ENCODE results near the gene RNF144A. TPM values are rescaled to one million over a fixed set of nuclear protein-coding genes. Genes with fewer than 3 reads are reported as not detected.
"Not testable (repeated sequence)": the region's sequence is repeated elsewhere in the genome, so short reads cannot be mapped to it uniquely, and the experiment has no call there.

RNF144A gene
- total RNA-seq (2014; rRNA removed; shearing (Covaris generic)), result 6.9 and 7.3 TPM in 2 replicates
- 7.9 and 9.5 TPM in 2 replicates for polyA plus RNA-seq (2014; cell fraction: nucleus; rRNA removed)

- DNase-seq (ENCODE audit: extremely low read depth, low read depth), result peak; percentile 54
Measured at GRCh38 chr2:6917071-6917760, at the start of gene RNF144A. Gene RNF144A (plus strand): TSS chr2:6917412. CDS start chr2:6996927, 79,515 bp downstream.

- no peak for DNase-seq (ENCODE audit: extremely low read depth, low read depth)
Measured at GRCh38 chr2:6872394-6872793, 44.8 kb upstream of the RNF144A start.

- DNase-seq (ENCODE audit: extremely low read depth, low read depth), result no peak
Measured at GRCh38 chr2:6874032-6874431, 43.2 kb upstream of the RNF144A start.

GRCh38 chr2:6876309-6876708, 40.9 kb upstream of the RNF144A start:
- DNase-seq (ENCODE audit: extremely low read depth, low read depth), result no peak

DNA sequence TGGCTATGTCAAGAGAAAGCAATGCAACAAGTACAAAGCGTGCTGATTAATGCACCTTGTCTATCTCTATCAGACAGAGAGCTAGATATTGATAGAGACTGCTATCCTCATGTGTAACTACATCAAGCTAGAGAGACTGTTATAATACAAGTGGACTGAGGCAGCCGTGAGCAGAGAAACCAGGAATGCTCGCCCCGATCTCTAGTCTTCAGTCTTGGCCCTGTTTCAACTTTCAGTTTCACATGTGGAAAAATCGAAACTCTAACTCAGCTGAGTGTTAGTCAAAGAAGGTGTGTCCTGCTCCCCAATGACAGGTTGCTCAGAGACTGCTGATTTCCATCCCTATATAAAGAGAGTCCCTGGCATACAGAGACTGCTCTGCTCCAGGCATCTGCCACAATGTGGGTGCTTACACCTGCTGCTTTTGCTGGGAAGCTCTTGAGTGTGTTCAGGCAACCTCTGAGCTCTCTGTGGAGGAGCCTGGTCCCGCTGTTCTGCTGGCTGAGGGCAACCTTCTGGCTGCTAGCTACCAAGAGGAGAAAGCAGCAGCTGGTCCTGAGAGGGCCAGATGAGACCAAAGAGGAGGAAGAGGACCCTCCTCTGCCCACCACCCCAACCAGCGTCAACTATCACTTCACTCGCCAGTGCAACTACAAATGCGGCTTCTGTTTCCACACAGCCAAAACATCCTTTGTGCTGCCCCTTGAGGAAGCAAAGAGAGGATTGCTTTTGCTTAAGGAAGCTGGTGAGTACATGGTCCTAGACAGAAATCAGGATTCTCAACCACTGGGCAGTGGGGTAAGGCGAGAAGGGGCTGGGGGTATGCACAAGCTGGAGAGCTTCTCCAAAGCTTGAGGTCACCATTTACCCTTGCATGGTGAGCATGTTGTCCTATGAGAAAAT, 39.6 kb upstream of the RNF144A start, which contains the start of gene RSAD2:
Gene RSAD2 (plus strand): TSS at position 376 of the 903 bp plus-strand sequence. CDS start 24 bp downstream, at position 400.
- DNase-seq (ENCODE audit: extremely low read depth, low read depth), result peak; percentile 13

GRCh38 chr2:6878549-6878948, 38.7 kb upstream of the RNF144A start:
- no peak for DNase-seq (ENCODE audit: extremely low read depth, low read depth)

DNA sequence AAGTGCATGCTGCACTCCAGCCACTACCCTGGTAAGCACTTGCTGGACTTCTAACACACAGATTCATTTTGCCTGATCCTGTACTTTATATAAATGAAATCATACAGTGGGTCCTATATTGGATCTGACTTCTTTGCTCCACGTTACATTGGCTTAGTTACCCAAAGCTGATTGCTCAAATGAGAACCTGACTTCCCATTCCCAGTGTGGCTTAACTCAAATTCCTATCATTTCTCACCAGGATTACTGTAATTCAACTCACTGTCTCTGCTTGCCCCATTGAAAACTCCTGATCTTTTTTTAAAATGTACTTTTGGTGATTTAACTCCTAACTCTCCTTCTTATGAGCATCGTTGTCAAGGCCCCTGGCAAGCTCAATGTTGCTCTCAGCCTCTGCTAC, 38.2 kb upstream of the RNF144A start:
- no peak for DNase-seq (ENCODE audit: extremely low read depth, low read depth)

DNA sequence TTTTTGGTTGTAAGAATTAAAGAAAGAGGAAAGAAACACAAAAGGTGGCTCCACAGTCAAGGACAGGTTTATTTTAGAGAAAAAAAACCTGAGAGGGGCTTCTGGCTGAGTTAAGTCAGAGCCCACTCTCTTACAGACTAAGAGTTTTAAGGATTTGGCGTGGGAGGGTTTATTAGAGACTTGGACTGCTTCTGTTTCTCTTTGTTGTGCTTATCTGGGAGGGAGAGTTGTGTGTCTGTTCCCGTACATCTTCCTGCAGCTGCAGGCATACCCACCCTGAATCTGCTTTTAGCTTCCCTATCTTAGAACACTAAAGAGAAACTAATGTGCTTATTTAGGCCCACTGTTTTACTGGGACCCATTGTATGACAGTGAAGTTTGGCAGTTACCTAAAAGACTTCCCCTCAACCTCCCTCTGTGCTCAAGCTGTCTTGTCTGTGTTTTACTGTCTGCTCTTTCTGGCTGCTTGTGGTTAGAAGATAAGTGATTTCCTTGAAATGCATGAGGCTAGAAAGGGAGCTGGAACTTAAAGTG, 36.9 kb upstream of the RNF144A start:
- no peak for DNase-seq (ENCODE audit: extremely low read depth, low read depth)

- no peak for DNase-seq (ENCODE audit: extremely low read depth, low read depth)
Measured at GRCh38 chr2:6881046-6881445, 36.2 kb upstream of the RNF144A start.

DNA sequence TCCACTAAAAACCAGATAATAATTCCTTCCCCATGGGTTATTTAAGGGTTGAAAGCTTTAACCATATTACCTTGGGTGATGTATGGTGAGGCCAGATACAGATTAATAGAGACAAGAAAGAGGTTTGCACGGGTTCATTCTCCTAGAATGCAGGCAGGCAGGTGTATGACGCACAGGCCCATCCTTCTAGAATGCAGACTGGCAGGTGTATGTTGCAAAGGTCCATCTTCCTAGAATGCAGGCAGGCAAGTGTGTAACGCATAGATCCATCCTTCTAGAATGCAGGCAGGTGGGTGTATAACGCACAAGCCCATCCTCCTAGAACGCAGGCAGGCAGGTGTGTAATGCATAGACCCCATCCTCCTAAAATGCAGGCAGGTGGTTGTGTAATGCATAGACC, 35.7 kb upstream of the RNF144A start:
- DNase-seq (ENCODE audit: extremely low read depth, low read depth), result no peak

- no peak for DNase-seq (ENCODE audit: extremely low read depth, low read depth)
Measured at GRCh38 chr2:6883448-6884122, 33.6 kb upstream of the RNF144A start.

GRCh38 chr2:6885551-6885950, 31.7 kb upstream of the RNF144A start:
- no peak for DNase-seq (ENCODE audit: extremely low read depth, low read depth)

DNA sequence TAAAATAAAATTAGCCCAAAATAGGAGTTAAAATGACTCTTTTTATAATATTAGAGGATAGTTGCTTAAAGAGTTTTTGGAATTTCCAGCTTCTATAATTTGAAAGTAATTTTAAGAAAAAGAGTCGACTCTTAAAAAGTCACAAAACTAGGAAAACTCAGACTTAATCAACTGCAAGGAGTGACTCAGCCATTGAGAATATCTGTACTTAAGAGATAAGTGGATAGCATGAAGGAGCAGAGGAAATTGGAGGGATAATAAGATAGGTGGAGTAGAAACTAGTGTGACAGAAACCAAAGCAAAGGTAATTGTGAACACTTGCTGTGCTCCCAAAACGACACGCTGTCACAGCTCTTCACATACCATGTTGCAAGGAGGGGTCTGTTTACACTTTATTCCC, 31.2 kb upstream of the RNF144A start:
- DNase-seq (ENCODE audit: extremely low read depth, low read depth), result no peak

DNA sequence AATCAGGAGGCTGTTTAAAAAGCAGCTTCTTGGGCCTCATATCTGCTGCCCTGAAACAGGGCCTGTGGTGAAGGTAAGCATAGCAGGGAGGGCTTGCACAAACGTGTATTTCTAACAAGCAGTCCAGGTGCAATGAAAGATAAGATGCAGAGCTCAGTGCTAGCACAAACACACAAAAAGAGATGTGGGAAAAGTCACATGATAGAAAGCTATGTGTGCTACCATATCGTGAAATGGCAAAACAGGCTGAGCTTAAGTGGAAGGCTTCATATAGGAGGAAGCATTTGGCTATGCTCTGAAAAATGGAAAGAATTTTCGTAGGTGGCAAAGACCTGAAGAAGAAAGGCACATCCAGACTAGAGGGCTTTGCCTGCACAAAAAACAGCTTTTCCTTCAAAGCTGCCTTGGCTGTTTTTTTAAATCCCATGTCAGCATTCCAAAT, 29.4 kb upstream of the RNF144A start:
- no peak for DNase-seq (ENCODE audit: extremely low read depth, low read depth)

GRCh38 chr2:6888724-6889123, 28.5 kb upstream of the RNF144A start:
- no peak for DNase-seq (ENCODE audit: extremely low read depth, low read depth)

DNA sequence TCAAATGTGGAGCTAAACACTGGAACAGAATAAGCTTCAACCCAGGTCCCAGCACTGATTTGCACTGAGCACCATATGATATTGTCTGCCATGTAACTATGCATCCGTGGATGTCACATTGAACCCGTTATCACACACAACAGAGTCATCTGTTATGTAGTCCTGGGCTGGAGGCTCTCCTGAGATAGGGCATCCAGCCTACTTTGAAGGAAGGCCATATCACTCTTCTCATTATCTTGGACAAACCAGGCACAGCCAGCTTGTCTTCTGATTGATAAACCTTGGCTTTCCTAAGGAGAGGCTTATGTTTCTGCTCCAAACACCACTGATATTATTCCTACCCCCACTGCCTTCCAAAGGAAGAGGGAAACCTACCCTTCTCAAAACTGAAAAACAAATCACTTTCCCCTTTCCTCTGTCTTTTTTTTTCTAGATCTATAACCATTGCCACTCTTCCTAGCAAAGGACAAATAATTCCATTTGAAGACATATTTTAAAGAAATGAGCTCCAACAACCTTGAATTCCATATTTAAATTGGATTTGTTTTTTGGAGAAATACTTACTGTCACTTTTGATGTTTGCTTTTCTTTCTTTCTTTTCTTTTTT, 23.2 kb upstream of the RNF144A start:
- DNase-seq (ENCODE audit: extremely low read depth, low read depth), result no peak

DNA sequence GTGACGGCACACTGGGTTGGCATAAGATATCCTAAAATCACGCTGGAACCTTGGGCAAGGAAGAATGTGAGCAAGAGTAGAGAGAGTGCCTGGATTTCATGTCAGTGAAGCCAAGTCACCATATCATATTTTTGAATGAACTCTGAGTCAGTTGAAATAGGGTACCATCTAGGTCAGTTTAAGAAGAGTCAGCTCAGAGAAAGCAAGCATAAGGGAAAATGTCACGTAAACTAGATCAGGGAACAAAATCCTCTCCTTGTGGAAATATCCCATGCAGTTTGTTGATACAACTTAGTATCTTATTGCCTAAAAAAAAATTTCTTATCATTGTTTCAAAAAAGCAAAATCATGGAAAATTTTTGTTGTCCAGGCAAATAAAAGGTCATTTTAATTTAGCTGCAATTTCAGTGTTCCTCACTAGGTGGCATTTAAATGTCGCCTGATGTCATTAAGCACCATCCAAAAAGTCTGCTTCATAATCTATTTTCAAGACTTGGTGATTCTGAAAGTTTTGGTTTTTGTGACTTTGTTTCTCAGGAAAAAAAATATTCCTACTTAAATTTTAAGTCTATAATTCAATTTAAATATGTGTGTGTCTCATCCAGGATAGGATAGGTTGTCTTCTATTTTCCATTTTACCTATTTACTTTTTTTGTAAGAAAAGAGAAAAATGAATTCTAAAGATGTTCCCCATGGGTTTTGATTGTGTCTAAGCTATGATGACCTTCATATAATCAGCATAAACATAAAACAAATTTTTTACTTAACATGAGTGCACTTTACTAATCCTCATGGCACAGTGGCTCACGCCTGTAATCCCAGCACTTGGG, 20.1 kb upstream of the RNF144A start:
- DNase-seq (ENCODE audit: extremely low read depth, low read depth), result peak; percentile 44

- not testable (repeated sequence) for DNase-seq (ENCODE audit: extremely low read depth, low read depth)
Measured at GRCh38 chr2:6902581-6902980, 14.6 kb upstream of the RNF144A start.

GRCh38 chr2:6905668-6906067, 11.5 kb upstream of the RNF144A start:
- DNase-seq (ENCODE audit: extremely low read depth, low read depth), result no peak
